K562 (cell line): Measurements from ENCODE around the gene WDR91. TPM values are rescaled to one million over a fixed set of nuclear protein-coding genes. Genes with fewer than 3 reads are reported as not detected.

Experiments
- ATAC-seq: fragments of 200-7000 bp; cut with Tn5 transposase; 3 replicates; pipeline ENCODE4 v1.9.1; 2020; ENCODE audit warnings: moderate library complexity
- BruUV-seq: library from RNA; stranded (reverse); fragments of 400-500 nt; replicated peaks from 2 replicates; lab custom pipeline; 2021; lab: Mats Ljungman, UMichigan
- CTCF ChIA-PET: fragments of 300-600 bp; formaldehyde crosslinking; extraction: SDS; loops from one replicate; lab custom pipeline; 2021; ENCODE audit warnings: low intra/inter-chr PET ratio; lab: Yijun Ruan, JAX
- POLR2A ChIA-PET: fragments of 300-600, 350-650 bp; sonication (Branson Sonifier 250); formaldehyde crosslinking; extraction: SDS; loops from one replicate; lab custom pipeline; 2021; ENCODE audit warnings: antibody characterized with exemption, inconsistent platforms; lab: Yijun Ruan, JAX
- DNase-seq, 4 experiments: peaks; one replicate each; pipeline versions ENCODE4 v3.0.0 to v3.0.0-alpha.2; 2011 to 2018; ENCODE audit warnings: low spot score in 3 of 4, mixed read lengths in 3 of 4; ENCODE audit errors: extremely low read depth in 1 of 4
- FAIRE-seq: peaks from 2 replicates; lab custom pipeline; 2011; peaks lifted over from hg19 to GRCh38; lab: Jason Lieb, UNC
- H2AFZ ChIP-seq: 2 replicates; pipeline ENCODE4 v1.6.0; 2011; ENCODE audit warnings: low read depth, low read length, control low read depth, inconsistent platforms
- H3K27ac ChIP-seq: fragments of 200-600 bp; 3 replicates; pipeline ENCODE4 v1.8.0; 2011; ENCODE audit warnings: low read depth, mild to moderate bottlenecking, control low read depth, inconsistent platforms, low read length, moderate library complexity, mixed read lengths; ENCODE audit errors: extremely low read depth
- H3K27me3 ChIP-seq, 2 experiments: fragments of 300-600 bp in 1 of 2; 2 replicates in 1 of 2; 3 replicates in 1 of 2; pipeline versions ENCODE4 v1.6.0 to v1.8.0; 2011; ENCODE audit warnings: inconsistent platforms in 2 of 2, low read length in 2 of 2, mild to moderate bottlenecking in 1 of 2, mixed read lengths in 1 of 2, moderate library complexity in 1 of 2; ENCODE audit not compliant: control insufficient read depth in 2 of 2, insufficient read depth in 2 of 2
- H3K36me3 ChIP-seq: fragments of 300-600 bp; 3 replicates; pipeline ENCODE4 v1.8.0; 2011; ENCODE audit warnings: mild to moderate bottlenecking, low read length, inconsistent platforms; ENCODE audit not compliant: control insufficient read depth, insufficient read depth
- H3K4me1 ChIP-seq, 2 experiments: fragments of 200-600 bp in 1 of 2; replicated peaks in 1 of 2; 2 replicates in 1 of 2; 3 replicates in 1 of 2; pipeline versions ENCODE4 v1.5.1 to v1.8.0; 2011; ENCODE audit warnings: inconsistent platforms in 2 of 2, low read length in 2 of 2, mild to moderate bottlenecking in 1 of 2, mixed read lengths in 1 of 2, moderate library complexity in 1 of 2; ENCODE audit not compliant: control insufficient read depth in 2 of 2, insufficient read depth in 2 of 2
- H3K4me2 ChIP-seq: 2 replicates; pipeline ENCODE4 v1.6.1; 2011; ENCODE audit warnings: low read length, control low read depth, inconsistent platforms, mixed read lengths; ENCODE audit not compliant: insufficient read depth
- H3K4me3 ChIP-seq: fragments of 200-600 bp; sonication (generic), shearing (Covaris generic); 2 replicates; pipeline ENCODE4 v1.5.1; 2016; ENCODE audit warnings: control low read depth, inconsistent platforms
- H3K79me2 ChIP-seq: fragments of 200-600 bp; 3 replicates; pipeline ENCODE4 v1.8.0; 2011; ENCODE audit warnings: low read length, inconsistent platforms; ENCODE audit not compliant: control insufficient read depth, insufficient read depth
- H3K9ac ChIP-seq, 2 experiments: 2 replicates each; pipeline versions ENCODE4 v1.6.0 to v1.6.1; 2011; ENCODE audit warnings: low read depth in 2 of 2, low read length in 2 of 2, control low read depth in 1 of 2, inconsistent platforms in 1 of 2, mild to moderate bottlenecking in 1 of 2, mixed read lengths in 1 of 2; ENCODE audit not compliant: insufficient read depth in 1 of 2
- H3K9me1 ChIP-seq: one replicate; pipeline ENCODE4 v1.6.0; 2011; ENCODE audit warnings: inconsistent platforms, mild to moderate bottlenecking, low read length, moderate library complexity; ENCODE audit not compliant: control insufficient read depth, insufficient read depth
- H3K9me3 ChIP-seq: replicated peaks from 2 replicates; pipeline ENCODE4 v1.5.1; 2011; ENCODE audit warnings: low read depth, low read length, inconsistent platforms; ENCODE audit not compliant: control insufficient read depth, insufficient read depth
- H4K20me1 ChIP-seq: replicated peaks from 2 replicates; pipeline ENCODE4 v1.6.1; 2011; ENCODE audit warnings: low read length, inconsistent platforms, mixed read lengths; ENCODE audit not compliant: control insufficient read depth, insufficient read depth
- CTCFL ChIP-seq: IDR thresholded peaks from 2 replicates; pipeline ENCODE4 v1.6.1; 2011; ENCODE audit warnings: borderline replicate concordance, low read depth, mild to moderate bottlenecking, moderate library complexity, low read length; ENCODE audit not compliant: insufficient read depth, poor library complexity, severe bottlenecking
- IRF1 ChIP-seq: sonication (generic); formaldehyde crosslinking; IDR thresholded peaks from 2 replicates; pipeline ENCODE4 v1.8.0; 2022; ENCODE audit warnings: missing genetic modification reagents, mild to moderate bottlenecking, borderline replicate concordance
- SOX6 ChIP-seq: fragments of 450-650 bp; IDR thresholded peaks from 2 replicates; pipeline ENCODE4 v1.6.1; 2014; ENCODE audit warnings: mild to moderate bottlenecking
- SP2 ChIP-seq: IDR thresholded peaks from 2 replicates; pipeline ENCODE4 v1.6.1; 2011; ENCODE audit warnings: mild to moderate bottlenecking, low read depth, low read length, moderate library complexity; ENCODE audit not compliant: poor library complexity, severe bottlenecking; ENCODE audit errors: extremely low read depth
- ZNF436 ChIP-seq: fragments of 250-450, 450-650 bp; sonication (Bioruptor Pico); formaldehyde crosslinking; IDR thresholded peaks from 2 replicates; pipeline ENCODE4 v1.7.0; 2020; ENCODE audit warnings: mild to moderate bottlenecking
- ZNF778 ChIP-seq: fragments of 450-650 bp; formaldehyde crosslinking; IDR thresholded peaks from 2 replicates; pipeline ENCODE4 v1.4.0; 2020; ENCODE audit warnings: mild to moderate bottlenecking, moderate library complexity
- WGBS: fragments of 100-300 bp; shearing (Covaris generic); methylation state at CpG from one replicate; pipeline ENCODE4 v1.1.6; 2016; ENCODE audit warnings: low coverage, mixed read lengths; ENCODE audit not compliant: insufficient coverage; ENCODE audit errors: missing lambda C conversion rate; 5-methylcytosine and 5-hydroxymethylcytosine counted together
- in situ Hi-C: fragments of 300-500 bp; cut with MboI; formaldehyde crosslinking; loops from 4 replicates; pipeline ENCODE4 v1.15.0; 2018; ENCODE audit warnings: inconsistent platforms, mixed read lengths
- intact Hi-C: fragments of 100-400 bp; cut with micrococcal nuclease; formaldehyde crosslinking; loops from 2 replicates; pipeline ENCODE4 v1.14.2; 2022
- polyA plus RNA-seq, 8 experiments: library from polyadenylated mRNA; depleted of rRNA in 4 of 8; stranded (reverse) in 5 of 8; unstranded in 3 of 8; fragments of >200 nt; fragmentation: Nextera tagmentation in 2 of 8; fragmentation: Illumina TruSeq in 1 of 8; extraction: Ambion mirVana in 2 of 8; extraction: Trizol in 1 of 8; gene quantifications; 2 replicates each; pipeline versions ENCODE4 v1.2.1 to v1.2.3, GENCODE V29; 2011 to 2014; ENCODE audit warnings: inconsistent platforms in 1 of 8, missing spikeins in 1 of 8
- total RNA-seq, 7 experiments: library from RNA; depleted of rRNA in 6 of 7; stranded (reverse); fragments of >200 nt in 6 of 7; fragmentation: Illumina TruSeq in 2 of 7; extraction: Trizol in 2 of 7; gene quantifications; 2 replicates each; pipeline versions ENCODE4 v1.2.1 to v1.2.3, GENCODE V29; 2011 to 2021; ENCODE audit warnings: low replicate concordance in 1 of 7

The WDR91 gene
- total and polyA plus RNA-seq, 9 of the 15 experiments (the other 6 are each of a cell fraction or from before 2014, with no cell fraction given) = 1.9 to 18.2 (median 9.8) TPM

GRCh38 chr7:135151533-135151932 lies 59.8 kb downstream of the WDR91 start:
- Histone ChIP-seq H3K9me3 (peaks cover 2% of the 10 kb centered on the region; the same call in 1 of the 2 replicates), H3K4me3 (no peak overlapping the region), H3K9me1 (no peaks in the 10 kb centered on the region), H3K9ac (no peak overlapping the region), H3K79me2 (no peaks in the 10 kb centered on the region), H3K27me3 (no peaks in the 10 kb centered on the region), H3K4me2 (no peak overlapping the region), H3K27ac (no peak overlapping the region), H4K20me1 (no peaks in the 10 kb centered on the region), H3K4me1 (peaks cover 0 to 11% of the 10 kb centered on the region in 2 experiments; a peak in 3 of 5 replicates), H3K36me3 (no peaks in the 10 kb centered on the region), H2AFZ (no peak overlapping the region)
- TF ChIP-seq IRF1 (CRISPR knock-in tag) (no peak), SP2 (no peak), SOX6 (no peak), ZNF778 (CRISPR knock-in tag) (no peak), CTCFL (no peak), ZNF436 (CRISPR knock-in tag) (no peak)
- no peak for DNase-seq
- POLR2A ChIA-PET = interaction anchor here (2.3 kb wide), 1 partner anchor 9 kb away, joined by 11 read pairs; no protein-coding TSS in a partner anchor
- no TSS peak for BruUV-seq
- CTCF ChIA-PET = no interaction called here
- intact Hi-C loops = no loop called here
- in situ Hi-C loops = no loop called here
- 16% methylated on average over 6 of the region's 6 CpGs for WGBS
- no peak for FAIRE-seq
- ATAC-seq = no peak
